Loucy (cell line): Measurements from ENCODE around the gene FKBP14.

Experiments used
- EZH2phosphoT487 ChIP-seq: fragments of 200-600 bp; IDR thresholded peaks from 2 replicates; pipeline ENCODE4 v1.6.1; 2018; ENCODE audit warnings: antibody characterized with exemption, mild to moderate bottlenecking, moderate library complexity, borderline replicate concordance
- TF ChIP-seq, protein P1 (sequence below): fragments of 200-600 bp; sonication (generic); conservative IDR thresholded peaks from 2 replicates; pipeline ENCODE4 v1.5.1; 2014; ENCODE audit warnings: mild to moderate bottlenecking, antibody characterized with exemption, low read length

DNA sequence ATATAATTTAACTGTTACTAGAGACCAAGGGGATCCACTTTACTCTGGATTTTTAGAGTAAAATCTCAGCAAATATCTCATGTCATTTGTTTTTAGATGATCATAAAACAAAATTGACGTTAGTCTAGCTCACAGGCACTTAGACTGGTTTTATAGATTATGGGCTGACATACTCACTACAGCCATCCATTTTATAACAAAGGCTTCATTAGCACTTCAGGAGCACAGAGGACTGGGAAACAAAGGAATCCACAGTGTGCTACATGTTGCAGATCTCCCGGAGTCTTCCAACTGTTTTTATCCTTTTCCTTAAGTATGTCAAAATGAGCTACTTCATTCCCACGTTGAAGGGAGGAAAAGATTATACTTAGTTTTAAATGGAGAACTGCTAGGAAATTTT is 21.0 kb downstream of the FKBP14 start:
- TF ChIP-seq, protein P1, sequence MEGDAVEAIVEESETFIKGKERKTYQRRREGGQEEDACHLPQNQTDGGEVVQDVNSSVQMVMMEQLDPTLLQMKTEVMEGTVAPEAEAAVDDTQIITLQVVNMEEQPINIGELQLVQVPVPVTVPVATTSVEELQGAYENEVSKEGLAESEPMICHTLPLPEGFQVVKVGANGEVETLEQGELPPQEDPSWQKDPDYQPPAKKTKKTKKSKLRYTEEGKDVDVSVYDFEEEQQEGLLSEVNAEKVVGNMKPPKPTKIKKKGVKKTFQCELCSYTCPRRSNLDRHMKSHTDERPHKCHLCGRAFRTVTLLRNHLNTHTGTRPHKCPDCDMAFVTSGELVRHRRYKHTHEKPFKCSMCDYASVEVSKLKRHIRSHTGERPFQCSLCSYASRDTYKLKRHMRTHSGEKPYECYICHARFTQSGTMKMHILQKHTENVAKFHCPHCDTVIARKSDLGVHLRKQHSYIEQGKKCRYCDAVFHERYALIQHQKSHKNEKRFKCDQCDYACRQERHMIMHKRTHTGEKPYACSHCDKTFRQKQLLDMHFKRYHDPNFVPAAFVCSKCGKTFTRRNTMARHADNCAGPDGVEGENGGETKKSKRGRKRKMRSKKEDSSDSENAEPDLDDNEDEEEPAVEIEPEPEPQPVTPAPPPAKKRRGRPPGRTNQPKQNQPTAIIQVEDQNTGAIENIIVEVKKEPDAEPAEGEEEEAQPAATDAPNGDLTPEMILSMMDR = no peak
- no peak for TF ChIP-seq EZH2phosphoT487
